ENCODE data around the gene NCKAP5.

DNA sequence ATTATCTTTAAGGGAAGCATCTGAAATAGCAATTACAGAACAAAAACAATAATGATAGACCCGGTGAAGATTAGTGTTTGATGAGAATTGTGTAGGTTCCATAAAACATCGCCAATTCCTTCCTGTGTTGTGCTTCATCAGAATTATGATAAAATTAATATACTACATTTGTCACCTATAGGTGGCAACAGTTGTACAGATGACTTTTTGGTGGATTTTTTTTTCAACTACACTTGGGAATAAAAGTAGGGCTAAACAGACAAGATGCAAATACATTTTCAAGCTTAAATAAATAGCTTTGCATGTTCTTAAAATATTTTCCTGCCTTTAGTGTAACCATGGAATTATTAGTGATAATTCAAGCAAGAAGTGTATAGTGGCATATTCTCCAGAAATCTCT lies 891.3 kb downstream of the NCKAP5 start:
- TF ChIP-seq POLR2A (conservative IDR thresholded peaks at IDR 0.05) (no peak), JUND (IDR thresholded peaks at IDR 0.05; ENCODE audit: borderline replicate concordance, low read depth, low read length) (no peak), JUND (tag; IDR thresholded peaks at IDR 0.05; ENCODE audit: borderline replicate concordance, low read depth, low read length) (no peak), ZNF232 (CRISPR knock-in tag; IDR thresholded peaks at IDR 0.05) (no peak), EHMT2 (IDR thresholded peaks at IDR 0.05) (no peak), SP1 (CRISPR knock-in tag; IDR thresholded peaks at IDR 0.05) (no peak), HDAC8 (tag; IDR thresholded peaks at IDR 0.05) (no peak), TAF1 (IDR thresholded peaks at IDR 0.05; ENCODE audit: control insufficient read depth, extremely low read depth, insufficient read depth, low read length, severe bottlenecking) (no peak)

Measured in K562 (cell line).